KMS-11 (cell line): ENCODE data around the gene SSR1.
A peak's percentile ranks its signal among the peaks of the same experiment; 100 is the strongest.
"Not testable (repeated sequence)": the region's sequence is repeated elsewhere in the genome, so short reads cannot be mapped to it uniquely, and the experiment has no call there.

Experiments
- H2AFZ ChIP-seq: fragments of 200-600 bp; sonication (generic); 2 replicates; pipeline ENCODE4 v1.6.1; 2016; ENCODE audit warnings: antibody characterized with exemption, mixed run types, low read depth
- H3K27ac ChIP-seq: fragments of 200-600 bp; sonication (generic); 2 replicates; pipeline ENCODE4 v1.6.1; 2016; ENCODE audit warnings: mild to moderate bottlenecking, mixed run types
- H3K27me3 ChIP-seq: fragments of 200-600 bp; sonication (generic); 2 replicates; pipeline ENCODE4 v1.6.1; 2017; ENCODE audit warnings: mild to moderate bottlenecking, low read depth, mixed run types, moderate library complexity; ENCODE audit not compliant: insufficient read depth
- H3K36me3 ChIP-seq: fragments of 200-600 bp; sonication (generic); 2 replicates; pipeline ENCODE4 v1.6.1; 2017; ENCODE audit warnings: mild to moderate bottlenecking, mixed run types; ENCODE audit not compliant: insufficient read depth
- H3K4me1 ChIP-seq: fragments of 200-600 bp; sonication (generic); 2 replicates; pipeline ENCODE4 v1.6.1; 2016; ENCODE audit warnings: mild to moderate bottlenecking, low read depth, mixed run types; ENCODE audit not compliant: poor library complexity, severe bottlenecking
- H3K4me2 ChIP-seq: fragments of 200-600 bp; sonication (generic); 2 replicates; pipeline ENCODE4 v1.7.0; 2016; ENCODE audit warnings: mild to moderate bottlenecking, mixed run types
- H3K4me3 ChIP-seq: fragments of 200-600 bp; sonication (generic); IDR thresholded peaks from 2 replicates; pipeline ENCODE4 v1.6.1; 2017; ENCODE audit warnings: low read depth, low read length, mixed read lengths; ENCODE audit not compliant: insufficient read depth
- H3K79me2 ChIP-seq: fragments of 200-600 bp; sonication (generic); 2 replicates; pipeline ENCODE4 v1.6.1; 2016; ENCODE audit warnings: low read depth, mixed run types; ENCODE audit not compliant: insufficient read depth
- H3K9ac ChIP-seq: fragments of 200-600 bp; sonication (generic); 2 replicates; pipeline ENCODE4 v1.6.1; 2016; ENCODE audit warnings: mild to moderate bottlenecking, mixed run types
- H4K20me1 ChIP-seq: fragments of 200-600 bp; sonication (generic); 2 replicates; pipeline ENCODE4 v1.6.1; 2016; ENCODE audit warnings: mild to moderate bottlenecking, mixed run types; ENCODE audit not compliant: insufficient read depth
- TF ChIP-seq, protein P1 (sequence below): fragments of 200-600 bp; sonication (generic); conservative IDR thresholded peaks from 2 replicates; pipeline ENCODE4 v1.6.1; 2017; ENCODE audit warnings: low read depth, mild to moderate bottlenecking, antibody characterized with exemption, low read length, moderate library complexity, mixed read lengths

Gene SSR1

DNA sequence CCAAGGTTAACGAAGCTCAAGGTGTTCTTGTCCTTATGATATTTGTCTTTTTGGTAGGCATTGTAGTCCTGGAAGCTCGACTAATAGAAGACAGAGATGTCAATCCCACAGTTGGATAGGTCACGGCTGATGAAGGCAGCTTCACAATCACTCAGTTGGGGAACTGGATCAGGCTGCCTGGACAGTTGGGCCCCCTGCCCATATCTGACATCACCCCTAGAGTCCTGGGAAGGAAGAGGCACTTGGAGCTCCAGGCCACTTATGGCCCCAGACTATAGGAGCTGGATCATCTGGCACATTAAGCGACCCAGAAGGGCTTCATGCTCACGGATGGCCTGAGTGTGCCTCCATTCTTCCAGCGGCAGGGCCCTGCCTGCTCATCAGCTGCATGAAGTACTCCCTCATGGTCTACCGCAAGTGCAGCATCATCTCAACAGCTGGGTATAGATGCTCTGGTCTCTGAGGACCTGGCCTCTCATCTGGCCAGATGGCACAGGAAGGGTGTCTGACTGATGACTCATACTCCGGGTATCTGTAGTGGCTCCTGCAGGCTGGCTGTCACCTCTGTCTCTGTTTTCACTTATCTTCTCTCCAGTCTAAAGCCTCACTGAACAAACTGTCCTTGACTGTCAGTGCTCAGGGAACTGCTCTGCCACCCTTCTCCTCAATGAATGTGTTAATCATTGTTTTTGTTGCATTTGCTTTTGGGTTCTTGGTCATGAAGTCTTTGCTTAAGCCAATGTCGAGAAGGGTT is 29.2 kb upstream of the SSR1 start:
- no peak overlapping the region for H3K4me2 ChIP-seq
- H3K4me3 ChIP-seq = no peak overlapping the region
- no peak overlapping the region for H3K9ac ChIP-seq
- H3K27me3 ChIP-seq = no peaks in the 10 kb centered on the region
- no peaks in the 10 kb centered on the region for H3K4me1 ChIP-seq
- H3K36me3 ChIP-seq = no peaks in the 10 kb centered on the region
- H3K27ac ChIP-seq = no peak overlapping the region
- no peaks in the 10 kb centered on the region for H4K20me1 ChIP-seq
- no peak overlapping the region for H2AFZ ChIP-seq
- no peaks in the 10 kb centered on the region for H3K79me2 ChIP-seq
- TF ChIP-seq, protein P1, sequence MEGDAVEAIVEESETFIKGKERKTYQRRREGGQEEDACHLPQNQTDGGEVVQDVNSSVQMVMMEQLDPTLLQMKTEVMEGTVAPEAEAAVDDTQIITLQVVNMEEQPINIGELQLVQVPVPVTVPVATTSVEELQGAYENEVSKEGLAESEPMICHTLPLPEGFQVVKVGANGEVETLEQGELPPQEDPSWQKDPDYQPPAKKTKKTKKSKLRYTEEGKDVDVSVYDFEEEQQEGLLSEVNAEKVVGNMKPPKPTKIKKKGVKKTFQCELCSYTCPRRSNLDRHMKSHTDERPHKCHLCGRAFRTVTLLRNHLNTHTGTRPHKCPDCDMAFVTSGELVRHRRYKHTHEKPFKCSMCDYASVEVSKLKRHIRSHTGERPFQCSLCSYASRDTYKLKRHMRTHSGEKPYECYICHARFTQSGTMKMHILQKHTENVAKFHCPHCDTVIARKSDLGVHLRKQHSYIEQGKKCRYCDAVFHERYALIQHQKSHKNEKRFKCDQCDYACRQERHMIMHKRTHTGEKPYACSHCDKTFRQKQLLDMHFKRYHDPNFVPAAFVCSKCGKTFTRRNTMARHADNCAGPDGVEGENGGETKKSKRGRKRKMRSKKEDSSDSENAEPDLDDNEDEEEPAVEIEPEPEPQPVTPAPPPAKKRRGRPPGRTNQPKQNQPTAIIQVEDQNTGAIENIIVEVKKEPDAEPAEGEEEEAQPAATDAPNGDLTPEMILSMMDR = no peak

DNA sequence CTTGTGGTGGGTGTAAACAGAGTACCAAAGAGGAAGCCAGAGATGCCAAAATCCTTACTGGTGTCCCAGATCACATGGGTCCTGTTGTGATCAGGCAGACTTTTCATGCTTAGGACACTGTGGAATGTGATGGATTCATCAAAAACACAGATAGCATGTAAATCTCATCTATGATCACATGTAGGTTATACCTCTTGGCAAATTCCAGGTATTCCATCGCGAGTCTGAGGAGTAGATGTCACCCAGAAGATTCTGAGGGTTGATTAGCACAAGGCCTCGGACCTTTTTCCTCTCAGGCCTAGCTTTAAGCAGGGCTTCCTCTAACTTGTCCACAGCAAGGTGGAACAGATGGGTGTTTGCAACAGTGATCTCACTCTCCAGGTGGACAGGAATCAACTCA is 28.3 kb upstream of the SSR1 start:
- Histone ChIP-seq H3K27me3 (no peaks in the 10 kb centered on the region), H3K4me2 (no peak overlapping the region), H3K79me2 (no peaks in the 10 kb centered on the region), H3K4me1 (no peaks in the 10 kb centered on the region), H3K4me3 (no peak overlapping the region), H3K36me3 (no peaks in the 10 kb centered on the region), H2AFZ (no peak overlapping the region), H3K27ac (no peak overlapping the region), H4K20me1 (no peaks in the 10 kb centered on the region), H3K9ac (no peak overlapping the region)
- TF ChIP-seq, protein P1 = no peak

DNA sequence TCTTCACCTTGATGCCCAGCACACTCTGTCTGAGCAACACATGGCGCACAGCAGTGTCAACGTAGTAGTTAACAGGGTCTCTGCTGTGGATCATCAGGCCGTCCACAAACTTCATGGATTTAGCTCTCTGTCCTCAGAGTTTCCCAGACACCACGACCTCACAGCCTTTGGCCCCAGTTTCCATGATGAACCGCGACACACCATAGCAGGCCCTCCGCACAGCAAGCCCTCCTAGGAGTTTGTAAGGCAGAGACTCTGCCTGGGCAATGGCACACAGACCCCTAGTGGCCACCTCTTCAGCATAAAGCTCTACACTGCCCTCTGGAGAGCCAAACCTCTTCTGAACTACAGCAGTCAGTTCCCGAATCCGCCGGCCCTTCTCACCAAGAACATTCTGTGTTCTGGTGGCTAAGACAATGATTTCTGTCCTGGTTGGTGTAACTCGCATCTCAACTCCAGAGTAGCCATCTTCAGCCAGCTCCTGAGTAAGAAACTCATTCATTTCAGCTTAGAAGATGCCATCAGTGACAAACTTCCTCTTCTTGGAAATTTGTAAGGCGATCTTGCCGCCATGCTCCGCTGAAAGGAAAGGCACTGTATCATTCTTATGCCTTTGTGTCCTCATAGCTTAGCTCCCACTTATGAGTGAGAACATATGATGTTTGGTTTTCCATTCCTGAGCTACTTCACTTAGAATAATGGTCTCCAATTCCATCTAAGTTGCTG is 26.2 kb upstream of the SSR1 start:
- not testable (repeated sequence) for H3K9ac ChIP-seq, H4K20me1 ChIP-seq, H3K4me3 ChIP-seq, H3K36me3 ChIP-seq, H3K79me2 ChIP-seq, H3K4me2 ChIP-seq, H3K27me3 ChIP-seq, H3K4me1 ChIP-seq, H2AFZ ChIP-seq, H3K27ac ChIP-seq
- TF ChIP-seq, protein P1 = 0 out of 2 replicates have a peak, but pooled peaks have one; percentile 20

DNA sequence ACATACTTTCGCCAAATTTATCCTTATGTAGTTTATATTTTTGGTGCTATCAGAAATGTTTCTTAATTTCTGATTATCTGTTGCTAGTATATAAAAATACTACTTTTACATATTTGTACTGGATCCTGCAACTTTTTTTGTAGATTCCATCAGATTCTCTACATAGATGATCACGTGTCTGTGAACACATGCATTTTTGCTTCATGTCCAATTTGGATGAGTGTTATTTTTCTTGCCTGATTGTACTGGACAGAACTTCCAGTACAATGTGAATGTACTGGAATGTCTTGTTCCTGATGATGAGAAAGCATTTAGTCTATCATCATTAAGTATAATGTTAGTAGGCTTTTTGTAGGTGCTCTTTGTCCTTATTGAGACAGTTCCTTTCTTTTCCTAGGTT is 25.0 kb upstream of the SSR1 start:
- H2AFZ ChIP-seq = no peak overlapping the region
- H3K27me3 ChIP-seq = no peaks in the 10 kb centered on the region
- no peaks in the 10 kb centered on the region for H3K36me3 ChIP-seq
- H3K4me1 ChIP-seq = no peaks in the 10 kb centered on the region
- H3K79me2 ChIP-seq = no peaks in the 10 kb centered on the region
- H3K9ac ChIP-seq = no peak overlapping the region
- TF ChIP-seq, protein P1 = no peak
- no peaks in the 10 kb centered on the region for H4K20me1 ChIP-seq
- H3K4me2 ChIP-seq = no peak overlapping the region
- no peak overlapping the region for H3K27ac ChIP-seq
- H3K4me3 ChIP-seq = no peak overlapping the region
